Mononuclear cell (primary cell): ENCODE results near the gene GPD1. TPM values are rescaled to one million over a fixed set of nuclear protein-coding genes. Genes with fewer than 3 reads are reported as not detected.
"Not testable (repeated sequence)": the region's sequence is repeated elsewhere in the genome, so short reads cannot be mapped to it uniquely, and the experiment has no call there.

Experiments used
- H3K27me3 ChIP-seq: 2 replicates; pipeline ENCODE4 v1.6.0; 2011; ENCODE audit warnings: low read length, control low read depth; ENCODE audit not compliant: insufficient read depth
- H3K4me1 ChIP-seq: 2 replicates; pipeline ENCODE4 v1.5.1; 2011; ENCODE audit warnings: mild to moderate bottlenecking, low read length, control low read depth; ENCODE audit not compliant: insufficient read depth
- H3K4me3 ChIP-seq: 2 replicates; pipeline ENCODE4 v1.5.1; 2011; ENCODE audit warnings: mild to moderate bottlenecking, low read length, moderate library complexity
- H3K9me3 ChIP-seq: 2 replicates; pipeline ENCODE4 v1.5.1; 2011; ENCODE audit warnings: low read depth, mild to moderate bottlenecking, control low read depth, low read length
- total RNA-seq: library from RNA; depleted of rRNA; stranded (reverse); fragments of >200 nt; gene quantifications from one replicate; pipeline ENCODE4 v1.2.3, GENCODE V29; 2012

Gene GPD1
- total RNA-seq, 1 donor, result 0.21 TPM

GRCh38 chr12:50083301-50083700 lies 20.5 kb upstream of the GPD1 start:
- Histone ChIP-seq H3K9me3 (no peaks in the 10 kb centered on the region), H3K27me3 (no peaks in the 10 kb centered on the region), H3K4me1 (peaks cover 13% of the 10 kb centered on the region), H3K4me3 (no peak overlapping the region)

DNA sequence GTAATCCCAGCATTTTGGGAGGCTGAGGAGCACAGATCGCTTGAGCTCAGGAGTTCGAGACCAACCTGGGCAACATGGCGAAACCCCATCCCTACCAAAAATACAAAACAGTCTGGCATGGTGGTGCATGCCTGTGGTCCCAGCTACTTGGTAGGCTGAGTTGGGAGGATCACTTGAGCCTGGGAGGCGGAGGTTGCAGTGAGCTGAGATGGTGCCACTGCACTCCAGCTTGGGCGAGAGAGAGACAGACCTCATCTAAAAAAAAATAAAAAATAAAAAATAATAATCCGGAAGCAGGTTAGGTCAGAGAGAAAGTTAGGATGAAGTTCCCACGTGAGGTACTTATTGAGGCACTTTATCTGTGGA lies 19.4 kb upstream of the GPD1 start:
- H3K9me3 ChIP-seq, H3K27me3 ChIP-seq: not testable (repeated sequence)
- Histone ChIP-seq H3K4me1 (peaks cover 13% of the 10 kb centered on the region), H3K4me3 (peak overlapping the region; percentile 69)

DNA sequence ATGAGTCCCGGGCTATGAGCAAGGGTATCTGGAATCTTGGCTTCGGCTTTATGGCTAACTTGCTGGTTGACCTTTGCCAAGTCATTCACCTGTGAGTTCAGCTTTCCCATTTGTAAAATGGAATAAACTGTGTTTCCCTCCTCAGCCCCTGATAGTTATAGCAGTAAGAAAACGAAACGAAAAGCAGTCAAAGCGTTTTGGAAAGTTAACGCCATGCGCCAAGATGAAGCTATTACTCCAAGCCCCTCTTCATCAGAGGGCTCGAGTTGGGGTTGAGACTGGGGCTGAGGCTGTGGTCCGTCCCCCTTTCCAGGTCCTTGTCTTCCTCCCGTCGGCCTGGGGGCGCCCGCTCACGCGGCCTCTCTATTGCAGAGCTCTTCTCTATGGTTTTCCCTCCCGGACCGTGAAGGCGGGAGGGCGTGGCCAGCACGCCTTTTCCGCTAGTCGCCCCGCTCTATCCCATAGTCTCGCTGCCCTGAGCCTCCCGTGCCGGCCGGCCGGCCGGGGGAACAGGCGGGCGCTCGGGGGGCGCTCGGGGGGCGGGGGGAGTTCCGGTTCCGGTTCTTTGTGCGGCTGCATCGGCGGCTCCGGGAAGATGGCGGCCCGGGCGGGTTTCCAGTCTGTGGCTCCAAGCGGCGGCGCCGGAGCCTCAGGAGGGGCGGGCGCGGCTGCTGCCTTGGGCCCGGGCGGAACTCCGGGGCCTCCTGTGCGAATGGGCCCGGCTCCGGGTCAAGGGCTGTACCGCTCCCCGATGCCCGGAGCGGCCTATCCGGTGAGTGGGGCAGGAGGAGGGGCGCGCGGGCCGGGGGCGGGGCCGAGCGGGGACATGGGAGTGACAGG lies 18.8 kb upstream of the GPD1 start, which contains the start of gene SMARCD1:
Gene SMARCD1, plus strand, starts transcription at position 568 of the 840 bp plus-strand sequence. Its CDS starts 28 bp downstream, at position 596.
- no peaks in the 10 kb centered on the region for H3K27me3 ChIP-seq
- H3K4me3 ChIP-seq, result peak within 1 kb of the TSS; percentile 69
- no peaks in the 10 kb centered on the region for H3K9me3 ChIP-seq
- peaks cover 13% of the 10 kb centered on the region for H3K4me1 ChIP-seq

DNA sequence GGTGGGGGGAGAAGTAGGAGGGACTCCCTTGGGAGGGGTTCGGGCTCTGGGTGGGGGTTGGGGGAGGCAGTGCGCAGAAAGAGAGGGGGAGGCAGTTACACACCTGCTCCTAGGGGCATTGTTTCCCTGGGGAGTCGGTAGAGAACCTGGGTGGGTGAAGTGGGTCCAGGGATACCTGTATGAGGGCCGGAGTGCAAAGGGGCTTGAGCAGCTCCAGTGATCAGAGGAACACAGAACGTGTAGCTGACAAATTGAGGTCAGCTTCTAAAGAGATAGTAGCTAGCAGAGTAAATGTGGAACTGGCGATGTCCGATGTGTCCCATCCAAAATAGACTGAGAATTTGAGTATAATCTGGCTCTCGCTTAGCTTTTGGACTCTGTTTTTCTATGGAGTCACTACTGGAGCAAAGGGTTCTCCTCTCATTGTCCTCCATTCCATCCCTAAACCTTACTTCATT lies 18.2 kb upstream of the GPD1 start:
- H3K4me1 ChIP-seq, result peaks cover 13% of the 10 kb centered on the region
- no peaks in the 10 kb centered on the region for H3K9me3 ChIP-seq
- H3K4me3 ChIP-seq, result no peak overlapping the region
- no peaks in the 10 kb centered on the region for H3K27me3 ChIP-seq

DNA sequence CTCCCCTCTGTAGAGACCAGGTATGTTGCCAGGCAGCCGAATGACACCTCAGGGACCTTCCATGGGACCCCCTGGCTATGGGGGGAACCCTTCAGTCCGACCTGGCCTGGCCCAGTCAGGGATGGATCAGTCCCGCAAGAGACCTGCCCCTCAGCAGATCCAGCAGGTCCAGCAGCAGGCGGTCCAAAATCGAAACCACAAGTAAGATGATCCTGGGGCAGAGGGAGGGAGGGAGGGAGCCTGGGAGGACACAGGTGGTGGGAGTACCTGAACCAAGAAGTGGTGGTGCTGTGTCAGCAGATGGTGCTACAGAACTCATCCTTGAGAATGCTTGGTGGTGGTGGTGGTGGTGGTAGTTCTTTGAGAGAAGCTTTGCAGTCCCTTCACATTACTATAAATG lies 17.7 kb upstream of the GPD1 start:
- Histone ChIP-seq H3K4me3 (no peak overlapping the region), H3K27me3 (no peaks in the 10 kb centered on the region), H3K9me3 (no peaks in the 10 kb centered on the region), H3K4me1 (peaks cover 13% of the 10 kb centered on the region)

GRCh38 chr12:50087151-50087550 lies 16.7 kb upstream of the GPD1 start:
- no peak overlapping the region for H3K4me3 ChIP-seq
- H3K4me1 ChIP-seq, result peaks cover 13% of the 10 kb centered on the region
- no peaks in the 10 kb centered on the region for H3K9me3 ChIP-seq
- H3K27me3 ChIP-seq, result no peaks in the 10 kb centered on the region

DNA sequence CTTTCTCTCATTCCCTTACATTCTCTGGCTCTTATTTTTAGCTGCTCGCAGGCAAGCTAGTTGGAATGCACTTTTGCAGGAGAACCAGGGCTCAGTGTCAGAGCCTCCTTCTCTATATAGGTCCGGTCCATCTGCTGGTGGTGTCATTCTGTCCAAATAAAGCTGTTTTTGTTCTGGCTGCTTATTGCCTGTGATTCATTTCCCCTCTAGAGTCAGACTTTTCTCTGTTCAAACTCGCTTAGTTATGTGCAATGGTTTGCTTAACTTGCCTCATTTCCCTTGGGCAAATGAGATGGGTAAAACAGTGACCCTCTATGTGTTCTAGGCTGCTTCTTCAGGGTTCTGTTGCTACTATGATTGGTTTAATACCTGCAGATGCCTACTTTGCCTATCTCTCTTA lies 15.8 kb upstream of the GPD1 start:
- Histone ChIP-seq H3K27me3 (no peaks in the 10 kb centered on the region), H3K9me3 (no peaks in the 10 kb centered on the region)

DNA sequence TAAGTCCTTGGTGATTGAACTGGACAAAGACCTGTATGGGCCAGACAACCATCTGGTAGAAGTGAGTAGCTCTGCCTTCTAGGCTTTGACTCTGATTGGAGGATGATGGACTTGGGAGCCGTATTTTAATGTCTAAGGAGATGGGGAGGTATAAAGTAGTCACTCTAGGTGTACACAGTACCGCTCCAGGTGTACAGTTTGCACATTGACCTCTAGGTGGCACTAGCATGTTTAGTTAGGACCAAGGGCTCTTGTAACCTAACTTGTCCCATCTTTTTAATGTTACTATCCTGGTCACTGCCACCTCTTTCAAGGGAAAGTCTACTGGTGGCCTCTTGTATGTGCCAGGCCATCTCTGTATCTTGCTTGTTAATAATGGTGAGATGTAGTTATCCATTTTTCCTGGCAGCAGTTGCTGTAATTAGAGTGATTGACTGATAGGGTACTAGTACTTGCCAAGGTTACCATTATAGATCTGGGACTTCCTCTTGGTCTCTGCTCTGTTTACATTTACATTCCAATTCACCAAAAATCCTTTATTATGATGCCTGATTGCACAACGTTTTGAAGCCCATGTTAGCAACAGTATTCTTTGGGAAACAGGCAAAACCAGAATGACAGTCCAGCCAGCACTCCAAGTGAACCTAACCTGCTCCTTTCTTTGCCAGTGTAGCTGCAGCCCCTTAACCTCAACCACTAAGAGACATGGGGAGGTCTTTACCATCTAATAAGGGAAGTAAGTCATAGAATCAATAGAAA lies 15.1 kb upstream of the GPD1 start:
- H3K4me3 ChIP-seq, result no peak overlapping the region
- peaks cover 13% of the 10 kb centered on the region for H3K4me1 ChIP-seq
- no peaks in the 10 kb centered on the region for H3K27me3 ChIP-seq
- no peaks in the 10 kb centered on the region for H3K9me3 ChIP-seq

More for the DNA sequence above, 15.8 kb upstream of the GPD1 start:
- H3K4me3 ChIP-seq, result no peak overlapping the region
- peaks cover 13% of the 10 kb centered on the region for H3K4me1 ChIP-seq

DNA sequence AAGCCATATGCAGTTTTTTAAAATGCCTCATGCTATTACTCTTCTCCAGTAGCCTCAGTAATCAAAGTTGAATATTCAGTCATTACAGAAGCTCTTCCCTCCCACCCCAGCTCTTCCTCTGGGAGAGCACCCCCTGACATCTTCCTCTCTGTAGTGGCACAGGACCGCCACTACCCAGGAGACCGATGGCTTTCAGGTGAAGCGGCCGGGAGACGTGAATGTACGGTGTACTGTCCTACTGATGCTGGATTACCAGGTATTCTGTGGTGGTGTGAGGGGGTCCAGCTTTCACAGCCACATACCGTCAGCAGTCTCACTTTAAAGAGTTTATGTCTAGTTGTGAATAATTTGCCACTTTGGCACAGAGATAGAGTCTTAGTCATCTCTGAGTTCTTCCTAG lies 14.1 kb upstream of the GPD1 start:
- Histone ChIP-seq H3K27me3 (no peaks in the 10 kb centered on the region), H3K9me3 (no peaks in the 10 kb centered on the region), H3K4me1 (peaks cover 7% of the 10 kb centered on the region), H3K4me3 (no peak overlapping the region)

GRCh38 chr12:50090391-50090790 lies 13.4 kb upstream of the GPD1 start:
- Histone ChIP-seq H3K27me3 (no peaks in the 10 kb centered on the region), H3K4me3 (no peak overlapping the region), H3K9me3 (no peaks in the 10 kb centered on the region), H3K4me1 (peaks cover 6% of the 10 kb centered on the region)

GRCh38 chr12:50097952-50098351 lies 5.9 kb upstream of the GPD1 start:
- H3K4me3 ChIP-seq, result no peak overlapping the region
- no peaks in the 10 kb centered on the region for H3K27me3 ChIP-seq
- no peaks in the 10 kb centered on the region for H3K9me3 ChIP-seq
- H3K4me1 ChIP-seq, result no peaks in the 10 kb centered on the region

GRCh38 chr12:50099302-50100008 lies 4.4 kb upstream of the GPD1 start:
- Histone ChIP-seq H3K4me3 (no peak overlapping the region), H3K9me3 (no peaks in the 10 kb centered on the region), H3K4me1 (no peaks in the 10 kb centered on the region), H3K27me3 (no peaks in the 10 kb centered on the region)

- Histone ChIP-seq H3K4me3 (no peak overlapping the region), H3K27me3 (no peaks in the 10 kb centered on the region), H3K9me3 (no peaks in the 10 kb centered on the region)
Measured at GRCh38 chr12:50100561-50100960, 3.2 kb upstream of the GPD1 start.

DNA sequence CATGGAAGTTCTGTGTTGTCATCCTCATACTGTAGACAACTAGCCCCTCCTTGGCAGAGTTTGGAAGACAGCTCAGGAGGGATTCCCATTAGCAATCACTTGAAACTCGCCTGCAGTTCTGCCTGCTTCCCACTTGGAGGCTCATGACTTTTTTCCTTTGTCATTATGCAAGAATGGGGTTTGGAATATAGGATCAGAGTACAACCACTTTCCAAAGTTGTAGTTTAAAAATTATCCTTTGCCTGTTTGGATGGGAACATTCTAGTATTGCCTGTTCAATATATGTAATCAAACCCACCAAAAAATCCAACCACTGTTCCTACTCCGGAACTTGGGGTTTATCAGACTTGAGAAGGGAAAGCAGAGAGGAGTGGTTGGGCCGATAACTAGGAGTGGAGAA lies 2.1 kb upstream of the GPD1 start:
- Histone ChIP-seq H3K9me3 (no peaks in the 10 kb centered on the region), H3K27me3 (no peaks in the 10 kb centered on the region), H3K4me3 (no peak overlapping the region), H3K4me1 (no peaks in the 10 kb centered on the region)

More at GRCh38 chr12:50100561-50100960, 3.2 kb upstream of the GPD1 start:
- H3K4me1 ChIP-seq, result no peaks in the 10 kb centered on the region

- Histone ChIP-seq H3K4me1 (no peaks in the 10 kb centered on the region), H3K4me3 (no peak overlapping the region), H3K27me3 (no peaks in the 10 kb centered on the region), H3K9me3 (no peaks in the 10 kb centered on the region)
Measured at GRCh38 chr12:50102131-50102531, 1.7 kb upstream of the GPD1 start.
